Neural cell (in vitro differentiated cells): Measurements from ENCODE around the gene HORMAD2. TPM values are rescaled to one million over a fixed set of nuclear protein-coding genes. Genes with fewer than 3 reads are reported as not detected.
"Not testable (repeated sequence)": the region's sequence is repeated elsewhere in the genome, so short reads cannot be mapped to it uniquely, and the experiment has no call there.

Experiments
- H2AFZ ChIP-seq: fragments of 200-600, 300-800 bp; sonication (generic), shearing (Covaris generic); 2 replicates; pipeline ENCODE4 v1.6.0; 2014; ENCODE audit warnings: low read depth, mild to moderate bottlenecking, antibody characterized with exemption, low read length, moderate library complexity
- H3F3A ChIP-seq: fragments of 200-600 bp; shearing (Covaris generic); 2 replicates; pipeline ENCODE4 v1.6.1; 2016; ENCODE audit warnings: mild to moderate bottlenecking, moderate library complexity, mixed read lengths, antibody characterized with exemption, low read length; ENCODE audit not compliant: insufficient read depth, poor library complexity, severe bottlenecking
- H3K27ac ChIP-seq: fragments of 200-600, 300-800 bp; sonication (generic), shearing (Covaris generic); 2 replicates; pipeline ENCODE4 v1.5.1; 2014; ENCODE audit warnings: mild to moderate bottlenecking, low read length, moderate library complexity
- H3K27me3 ChIP-seq: fragments of 300-800, 200-600 bp; sonication (generic), shearing (Covaris generic); 2 replicates; pipeline ENCODE4 v1.6.0; 2014; ENCODE audit warnings: mild to moderate bottlenecking, low read depth, low read length, moderate library complexity; ENCODE audit not compliant: insufficient read depth
- H3K36me3 ChIP-seq: fragments of 300-800, 200-600 bp; sonication (generic), shearing (Covaris generic); 2 replicates; pipeline ENCODE4 v1.5.1; 2014; ENCODE audit warnings: mild to moderate bottlenecking, antibody characterized with exemption, low read length, moderate library complexity; ENCODE audit not compliant: insufficient read depth
- H3K4me2 ChIP-seq: fragments of 300-800, 200-600 bp; sonication (generic), shearing (Covaris generic); 2 replicates; pipeline ENCODE4 v1.6.0; 2014; ENCODE audit warnings: mild to moderate bottlenecking, low read length
- H3K4me3 ChIP-seq: fragments of 300-800, 200-600 bp; sonication (generic), shearing (Covaris generic); 2 replicates; pipeline ENCODE4 v1.5.1; 2014; ENCODE audit warnings: mild to moderate bottlenecking, low read length, moderate library complexity
- H3K79me2 ChIP-seq: fragments of 200-600 bp; shearing (Covaris generic); replicated peaks from 2 replicates; pipeline ENCODE4 v1.6.0; 2014; ENCODE audit warnings: mild to moderate bottlenecking, low read length, moderate library complexity; ENCODE audit not compliant: insufficient read depth
- H3K9ac ChIP-seq: fragments of 300-800, 200-600 bp; sonication (generic), shearing (Covaris generic); 2 replicates; pipeline ENCODE4 v1.6.1; 2016; ENCODE audit warnings: mild to moderate bottlenecking, low read length, mixed read lengths
- H3K9me2 ChIP-seq: fragments of 200-600 bp; shearing (Covaris generic); 2 replicates; pipeline ENCODE4 v1.6.1; 2016; ENCODE audit warnings: mild to moderate bottlenecking, low read length, mixed read lengths; ENCODE audit not compliant: insufficient read depth
- H3K9me3 ChIP-seq: fragments of 200-600, 300-800 bp; sonication (generic), shearing (Covaris generic); 2 replicates; pipeline ENCODE4 v1.6.1; 2016; ENCODE audit warnings: mild to moderate bottlenecking, mixed run types, low read length, moderate library complexity, mixed read lengths
- H4K20me1 ChIP-seq: fragments of 200-600 bp; shearing (Covaris generic); 2 replicates; pipeline ENCODE4 v1.6.1; 2016; ENCODE audit warnings: mild to moderate bottlenecking, mixed run types; ENCODE audit not compliant: insufficient read depth
- EP300 ChIP-seq: fragments of 450-650 bp; conservative IDR thresholded peaks from 2 replicates; pipeline ENCODE4 v1.6.1; 2014; ENCODE audit warnings: antibody characterized with exemption, mild to moderate bottlenecking, moderate library complexity; ENCODE audit not compliant: poor library complexity, severe bottlenecking
- EZH2 ChIP-seq: fragments of 200-600, 300-800 bp; shearing (Covaris generic), sonication (generic); IDR thresholded peaks from 2 replicates; pipeline ENCODE4 v1.6.1; 2014; ENCODE audit warnings: antibody characterized with exemption, low read length, borderline replicate concordance, mild to moderate bottlenecking; ENCODE audit not compliant: insufficient read depth, poor library complexity, severe bottlenecking
- MXI1 ChIP-seq: fragments of 450-650 bp; conservative IDR thresholded peaks from 2 replicates; pipeline ENCODE4 v1.6.1; 2014; ENCODE audit warnings: antibody characterized with exemption, mild to moderate bottlenecking; ENCODE audit not compliant: poor library complexity, severe bottlenecking
- POLR2AphosphoS5 ChIP-seq: IDR thresholded peaks from 2 replicates; pipeline ENCODE4 v1.6.1; 2012
- RAD21 ChIP-seq: fragments of 450-650 bp; conservative IDR thresholded peaks from 2 replicates; pipeline ENCODE4 v1.6.1; 2014; ENCODE audit warnings: antibody characterized with exemption, mild to moderate bottlenecking, moderate library complexity
- REST ChIP-seq: IDR thresholded peaks from 2 replicates; pipeline ENCODE4 v1.6.1; 2012; ENCODE audit warnings: borderline replicate concordance
- SMC3 ChIP-seq: fragments of 450-650 bp; conservative IDR thresholded peaks from 2 replicates; pipeline ENCODE4 v1.6.1; 2014; ENCODE audit warnings: antibody characterized with exemption, mild to moderate bottlenecking, moderate library complexity; ENCODE audit not compliant: poor library complexity
- TAF1 ChIP-seq: IDR thresholded peaks from 2 replicates; pipeline ENCODE4 v1.6.1; 2012; ENCODE audit warnings: low read depth
- polyA plus RNA-seq: library from polyadenylated mRNA; depleted of rRNA; stranded (reverse); fragments of >200 nt; gene quantifications from 2 replicates; pipeline ENCODE4 v1.2.3, GENCODE V29; 2014
- TF ChIP-seq, protein P1 (sequence below): fragments of 450-650 bp; IDR thresholded peaks from 2 replicates; pipeline ENCODE4 v1.5.1; 2014; ENCODE audit warnings: antibody characterized with exemption, mild to moderate bottlenecking, moderate library complexity; ENCODE audit not compliant: poor library complexity, severe bottlenecking

Gene HORMAD2
- polyA plus RNA-seq, 1 donor from 2014 or later = 1.2 TPM

- Histone ChIP-seq H2AFZ (no peak overlapping the region), H3F3A (no peaks in the 10 kb centered on the region), H4K20me1 (no peaks in the 10 kb centered on the region), H3K79me2 (no peaks in the 10 kb centered on the region), H3K9me2 (no peaks in the 10 kb centered on the region), H3K36me3 (no peaks in the 10 kb centered on the region), H3K9me3 (no peaks in the 10 kb centered on the region), H3K27me3 (no peaks in the 10 kb centered on the region), H3K4me3 (no peak overlapping the region), H3K27ac (no peak overlapping the region), H3K4me2 (no peak overlapping the region), H3K9ac (no peak overlapping the region)
- TF ChIP-seq RAD21 = no peak
- TF ChIP-seq TAF1 = no peak
- no peak for TF ChIP-seq SMC3
- TF ChIP-seq, protein P1, sequence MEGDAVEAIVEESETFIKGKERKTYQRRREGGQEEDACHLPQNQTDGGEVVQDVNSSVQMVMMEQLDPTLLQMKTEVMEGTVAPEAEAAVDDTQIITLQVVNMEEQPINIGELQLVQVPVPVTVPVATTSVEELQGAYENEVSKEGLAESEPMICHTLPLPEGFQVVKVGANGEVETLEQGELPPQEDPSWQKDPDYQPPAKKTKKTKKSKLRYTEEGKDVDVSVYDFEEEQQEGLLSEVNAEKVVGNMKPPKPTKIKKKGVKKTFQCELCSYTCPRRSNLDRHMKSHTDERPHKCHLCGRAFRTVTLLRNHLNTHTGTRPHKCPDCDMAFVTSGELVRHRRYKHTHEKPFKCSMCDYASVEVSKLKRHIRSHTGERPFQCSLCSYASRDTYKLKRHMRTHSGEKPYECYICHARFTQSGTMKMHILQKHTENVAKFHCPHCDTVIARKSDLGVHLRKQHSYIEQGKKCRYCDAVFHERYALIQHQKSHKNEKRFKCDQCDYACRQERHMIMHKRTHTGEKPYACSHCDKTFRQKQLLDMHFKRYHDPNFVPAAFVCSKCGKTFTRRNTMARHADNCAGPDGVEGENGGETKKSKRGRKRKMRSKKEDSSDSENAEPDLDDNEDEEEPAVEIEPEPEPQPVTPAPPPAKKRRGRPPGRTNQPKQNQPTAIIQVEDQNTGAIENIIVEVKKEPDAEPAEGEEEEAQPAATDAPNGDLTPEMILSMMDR = no peak
- no peak for TF ChIP-seq POLR2AphosphoS5
- TF ChIP-seq MXI1 = no peak
- TF ChIP-seq REST = no peak
- TF ChIP-seq EP300 = no peak
- TF ChIP-seq EZH2 = no peak
Measured at GRCh38 chr22:30080805-30081204, 541 bp downstream of the HORMAD2 start.

GRCh38 chr22:30086496-30086895 lies 6.2 kb downstream of the HORMAD2 start:
- H3F3A ChIP-seq = no peaks in the 10 kb centered on the region
- H4K20me1 ChIP-seq = no peaks in the 10 kb centered on the region
- no peak overlapping the region for H3K4me3 ChIP-seq
- no peaks in the 10 kb centered on the region for H3K79me2 ChIP-seq
- no peaks in the 10 kb centered on the region for H3K27me3 ChIP-seq
- TF ChIP-seq, protein P1 = no peak
- TF ChIP-seq MXI1 (no peak), TAF1 (no peak), EZH2 (no peak), RAD21 (no peak), SMC3 (no peak), POLR2AphosphoS5 (no peak), REST (no peak), EP300 (no peak)
- H3K9me2 ChIP-seq = no peaks in the 10 kb centered on the region
- no peaks in the 10 kb centered on the region for H3K9me3 ChIP-seq
- H3K27ac ChIP-seq = no peak overlapping the region
- no peak overlapping the region for H3K9ac ChIP-seq
- H2AFZ ChIP-seq = no peak overlapping the region
- no peaks in the 10 kb centered on the region for H3K36me3 ChIP-seq
- H3K4me2 ChIP-seq = no peak overlapping the region

DNA sequence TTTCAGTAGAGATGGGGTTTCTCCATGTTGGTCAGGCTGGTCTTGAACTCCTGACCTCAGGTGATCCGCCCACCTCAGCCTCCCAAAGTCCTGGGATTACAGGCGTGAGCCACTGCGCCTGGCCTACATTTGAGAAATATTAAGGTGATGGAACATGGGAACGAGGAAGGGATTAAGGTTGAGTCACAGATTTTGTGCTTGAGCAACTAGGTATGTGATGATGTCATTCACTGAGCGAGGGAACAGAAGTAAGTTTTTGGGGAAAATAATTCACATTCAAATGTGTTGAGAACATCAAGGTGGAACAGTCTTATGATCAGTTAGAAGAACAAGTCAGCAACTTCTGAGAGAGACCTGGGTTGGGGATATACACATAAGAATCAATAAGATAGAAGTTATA lies 6.8 kb downstream of the HORMAD2 start:
- H3K9ac ChIP-seq, H2AFZ ChIP-seq, H3K36me3 ChIP-seq, H3F3A ChIP-seq, H3K27me3 ChIP-seq, H3K9me3 ChIP-seq, H3K79me2 ChIP-seq, H3K9me2 ChIP-seq, H3K4me2 ChIP-seq, H4K20me1 ChIP-seq, H3K4me3 ChIP-seq, H3K27ac ChIP-seq: not testable (repeated sequence)
